ENCODE measurements around the gene PITHD1. TPM values are rescaled to one million over a fixed set of nuclear protein-coding genes. Genes with fewer than 3 reads are reported as not detected.
"Not testable (repeated sequence)": the region's sequence is repeated elsewhere in the genome, so short reads cannot be mapped to it uniquely, and the experiment has no call there.

PITHD1 gene
- total RNA-seq, 2 experiments from 2014 or later, result 110 to 111 TPM

- H3K4me1 Mint-ChIP-seq (ENCODE audit: low read depth), result peaks cover 20% of the 10 kb centered on the region
- H3K9me3 Mint-ChIP-seq, result no peaks in the 10 kb centered on the region
- H3K27ac ChIP-seq (ENCODE audit: low read depth in 1 of 2, low read length in 2 of 2), result no peak overlapping the region
- no peaks in the 10 kb centered on the region for H3K36me3 ChIP-seq (ENCODE audit: insufficient read depth, low read length)
- H3K27me3 Mint-ChIP-seq, result no peaks in the 10 kb centered on the region
- H3K27ac Mint-ChIP-seq, result no peak overlapping the region
- H3K4me1 ChIP-seq (ENCODE audit: insufficient read depth, low read length), result peaks cover 15% of the 10 kb centered on the region
- no peak for TF ChIP-seq CTCF (IDR thresholded peaks at IDR 0.05)
- ChIA-PET POLR2A (no interaction called here), CTCF (interaction anchor here (1.4 kb wide), 1 partner anchor 40 kb away, joined by 3 read pairs; the partner anchor contains the start of gene FUCA1)
- H3K36me3 Mint-ChIP-seq (ENCODE audit: low read depth), result peaks cover 9% of the 10 kb centered on the region
- H3K9me3 ChIP-seq (ENCODE audit: control insufficient read depth in 1 of 2, insufficient read depth in 1 of 2, low read length in 2 of 2), result no peaks in the 10 kb centered on the region
- DNase-seq (no peak), ATAC-seq (ENCODE audit: poor library complexity) (no peak)
- intact Hi-C loops (cut with DNase I, micrococcal nuclease), result loop anchor here (5.0 to 10.0 kb wide), 2 partner anchors 40 to 1507 kb away; partner anchors contain the start of genes FUCA1 (in 1 of the 2) and TMEM50A (in 1 of the 2)
- no peaks in the 10 kb centered on the region for H3K27me3 ChIP-seq (ENCODE audit: control insufficient read depth in 1 of 2, insufficient read depth in 2 of 2, low read length in 2 of 2)
- peak overlapping the region; percentile 46 for H3K4me3 Mint-ChIP-seq
- no peak overlapping the region for H3K4me3 ChIP-seq (ENCODE audit: low read length)
Measured at GRCh38 chr1:23827717-23828116, 49.5 kb downstream of the PITHD1 start.

GRCh38 chr1:23834156-23834555 lies 55.9 kb downstream of the PITHD1 start:
- H3K27ac Mint-ChIP-seq; POLR2A ChIA-PET; DNase-seq; intact Hi-C loops (cut with DNase I, micrococcal nuclease); H3K36me3 ChIP-seq (ENCODE audit: insufficient read depth, low read length); H3K36me3 Mint-ChIP-seq (ENCODE audit: low read depth); H3K27me3 ChIP-seq (ENCODE audit: control insufficient read depth in 1 of 2, insufficient read depth in 2 of 2, low read length in 2 of 2); H3K9me3 Mint-ChIP-seq; H3K4me3 ChIP-seq (ENCODE audit: low read length); H3K27ac ChIP-seq (ENCODE audit: low read depth in 1 of 2, low read length in 2 of 2); ATAC-seq (ENCODE audit: poor library complexity); H3K9me3 ChIP-seq (ENCODE audit: control insufficient read depth in 1 of 2, insufficient read depth in 1 of 2, low read length in 2 of 2); H3K4me3 Mint-ChIP-seq; H3K4me1 ChIP-seq (ENCODE audit: insufficient read depth, low read length): not testable (repeated sequence)
- CTCF ChIA-PET, result interaction anchor here (1.2 kb wide), 1 partner anchor 24 kb away, joined by 3 read pairs; no protein-coding TSS in a partner anchor
- Mint-ChIP-seq H3K27me3 (peaks cover 11% of the 10 kb centered on the region), H3K4me1 (ENCODE audit: low read depth) (peaks cover 12% of the 10 kb centered on the region)

GRCh38 chr1:23836037-23836436 lies 57.8 kb downstream of the PITHD1 start:
- Histone ChIP-seq H3K27ac (ENCODE audit: low read depth in 1 of 2, low read length in 2 of 2) (no peak overlapping the region), H3K27me3 (ENCODE audit: control insufficient read depth in 1 of 2, insufficient read depth in 2 of 2, low read length in 2 of 2) (no peaks in the 10 kb centered on the region), H3K36me3 (ENCODE audit: insufficient read depth, low read length) (no peaks in the 10 kb centered on the region), H3K4me1 (ENCODE audit: insufficient read depth, low read length) (peaks cover 10% of the 10 kb centered on the region), H3K9me3 (ENCODE audit: control insufficient read depth in 1 of 2, insufficient read depth in 1 of 2, low read length in 2 of 2) (no peaks in the 10 kb centered on the region), H3K4me3 (ENCODE audit: low read length) (no peak overlapping the region)
- POLR2A ChIA-PET, result no interaction called here
- ATAC-seq (ENCODE audit: poor library complexity) (no peak), DNase-seq (peak in 2 of 14 experiments; percentile 2 to 28)
- Mint-ChIP-seq H3K4me3 (no peak overlapping the region), H3K27ac (no peak overlapping the region), H3K4me1 (ENCODE audit: low read depth) (peaks cover 12% of the 10 kb centered on the region), H3K9me3 (no peaks in the 10 kb centered on the region), H3K27me3 (peaks cover 11% of the 10 kb centered on the region), H3K36me3 (ENCODE audit: low read depth) (no peaks in the 10 kb centered on the region)
- TF ChIP-seq CTCF (IDR thresholded peaks at IDR 0.05), result no peak
- CTCF ChIA-PET, result no interaction called here
- intact Hi-C loops (cut with DNase I, micrococcal nuclease), result loop anchor here in 1 of 2 experiments (5.0 kb wide), 1 partner anchor 34 kb away; the partner anchor contains the start of gene GALE

Other genes starting within 250 kb of the PITHD1 start
- under 1 TPM; 0.50 to 0.69 TPM for gene E2F2, start 247.2 kb upstream of the PITHD1 start, total RNA-seq
- gene ID3, start 218.9 kb upstream of the PITHD1 start, total RNA-seq, result 10 to 100 TPM; 89.8 to 90.4 TPM
- 1,000 to 10,000 TPM; 2,191 to 2,374 TPM for gene RPL11, start 86.6 kb upstream of the PITHD1 start, total RNA-seq
- gene ELOA, start 34.9 kb upstream of the PITHD1 start, total RNA-seq, result 10 to 100 TPM; 28.1 to 33.0 TPM
- 10 to 100 TPM; 37.4 to 37.7 TPM for gene LYPLA2, start 12.7 kb downstream of the PITHD1 start, total RNA-seq
- 1 to 10 TPM; 5.4 to 6.9 TPM for gene GALE, start 22.3 kb downstream of the PITHD1 start, total RNA-seq
- gene HMGCL, start 47.0 kb downstream of the PITHD1 start, total RNA-seq, result 1 to 10 TPM; 8.9 to 9.6 TPM
- gene FUCA1, start 89.9 kb downstream of the PITHD1 start, total RNA-seq, result 1 to 10 TPM; 3.6 to 4.1 TPM
- under 1 TPM in 1 of 2 experiments, not detected in 1; 0.05 TPM for gene CNR2, start 134.9 kb downstream of the PITHD1 start, total RNA-seq
- 100 to 1,000 TPM; 172 to 183 TPM for gene PNRC2, start 181.4 kb downstream of the PITHD1 start, total RNA-seq
- gene SRSF10, start 201.9 kb downstream of the PITHD1 start, total RNA-seq, result 100 to 1,000 TPM; 346 to 356 TPM

Measured in CD4-positive, alpha-beta T cell (primary cell).